ENCODE data around the gene ERC2.

Gene ERC2

GRCh38 chr3:56459719-56460118 lies 8.5 kb downstream of the ERC2 start:
- Histone ChIP-seq H3F3A (ENCODE audit: insufficient read depth) (no peaks in the 10 kb centered on the region), H3K4me3 (ENCODE audit: insufficient read depth, low read length, poor library complexity, severe bottlenecking) (no peak overlapping the region), H4K20me1 (ENCODE audit: low read depth, low read length) (no peaks in the 10 kb centered on the region), H3K36me3 (ENCODE audit: low read length) (no peaks in the 10 kb centered on the region), H3K27me3 (ENCODE audit: low read length) (no peaks in the 10 kb centered on the region), H2AFZ (ENCODE audit: low read depth, low read length, severe bottlenecking) (no peak overlapping the region), H3K79me2 (ENCODE audit: insufficient read depth, low read length) (no peaks in the 10 kb centered on the region), H3K9ac (ENCODE audit: low read length) (no peak overlapping the region), H3K9me3 (ENCODE audit: insufficient read depth, low read length) (no peaks in the 10 kb centered on the region), H3K4me2 (ENCODE audit: low read depth, low read length, poor library complexity, severe bottlenecking) (no peak overlapping the region), H3K9me2 (replicated peaks; ENCODE audit: insufficient read depth, low read length) (no peaks in the 10 kb centered on the region), H3K27ac (ENCODE audit: low read depth, low read length) (no peak overlapping the region)
- TF ChIP-seq CTCF (IDR thresholded peaks at IDR 0.05; ENCODE audit: insufficient read depth, low read length, poor library complexity, severe bottlenecking) (no peak), EZH2phosphoT487 (conservative IDR thresholded peaks at IDR 0.05; ENCODE audit: low read length) (no peak)

- Histone ChIP-seq H3K4me2 (ENCODE audit: low read depth, low read length, poor library complexity, severe bottlenecking) (no peak overlapping the region), H3F3A (ENCODE audit: insufficient read depth) (no peaks in the 10 kb centered on the region), H3K36me3 (ENCODE audit: low read length) (no peaks in the 10 kb centered on the region), H3K79me2 (ENCODE audit: insufficient read depth, low read length) (no peaks in the 10 kb centered on the region), H2AFZ (ENCODE audit: low read depth, low read length, severe bottlenecking) (no peak overlapping the region), H3K9me3 (ENCODE audit: insufficient read depth, low read length) (no peaks in the 10 kb centered on the region), H3K9ac (ENCODE audit: low read length) (no peak overlapping the region), H3K4me3 (ENCODE audit: insufficient read depth, low read length, poor library complexity, severe bottlenecking) (no peak overlapping the region), H3K27ac (ENCODE audit: low read depth, low read length) (no peak overlapping the region), H4K20me1 (ENCODE audit: low read depth, low read length) (no peaks in the 10 kb centered on the region), H3K9me2 (replicated peaks; ENCODE audit: insufficient read depth, low read length) (no peaks in the 10 kb centered on the region), H3K27me3 (ENCODE audit: low read length) (no peaks in the 10 kb centered on the region)
- no peak for TF ChIP-seq EZH2phosphoT487 (conservative IDR thresholded peaks at IDR 0.05; ENCODE audit: low read length)
- no peak for TF ChIP-seq CTCF (IDR thresholded peaks at IDR 0.05; ENCODE audit: insufficient read depth, low read length, poor library complexity, severe bottlenecking)
These were observed 9.2 kb downstream of the ERC2 start for GRCh38 chr3:56459104-56459496.

DNA sequence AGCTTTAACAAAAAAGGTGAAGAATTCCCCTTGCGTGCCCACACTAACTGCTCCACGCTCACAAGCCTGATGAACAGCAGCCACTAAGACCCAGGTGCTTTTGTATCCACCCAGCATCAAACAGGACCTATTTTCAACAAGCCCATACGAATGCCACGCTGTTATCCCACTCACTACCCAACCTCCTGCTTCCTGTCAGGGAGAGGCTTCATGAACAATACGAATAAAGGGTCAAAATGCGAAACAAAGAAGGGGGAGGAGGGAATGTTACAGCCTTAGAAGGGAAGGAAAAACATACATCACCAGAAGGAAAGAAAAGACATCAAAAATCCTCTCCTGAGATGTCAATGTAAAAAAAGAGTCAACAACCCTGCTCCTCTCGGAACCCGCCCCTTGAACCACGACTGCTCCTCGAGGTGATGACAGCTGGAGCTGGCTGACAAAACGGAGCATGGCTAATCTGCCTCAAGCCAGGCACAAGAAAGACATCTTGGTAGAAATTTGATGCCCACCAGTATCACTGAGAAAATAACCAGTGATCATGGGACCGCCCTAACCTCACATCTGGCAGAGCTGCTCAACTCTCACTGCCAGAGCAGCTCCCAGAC lies 9.7 kb downstream of the ERC2 start:
- H3K27me3 ChIP-seq (ENCODE audit: low read length): no peaks in the 10 kb centered on the region
- no peaks in the 10 kb centered on the region for H4K20me1 ChIP-seq (ENCODE audit: low read depth, low read length)
- no peak overlapping the region for H3K27ac ChIP-seq (ENCODE audit: low read depth, low read length)
- H3K9me2 ChIP-seq (replicated peaks; ENCODE audit: insufficient read depth, low read length): no peaks in the 10 kb centered on the region
- H3F3A ChIP-seq (ENCODE audit: insufficient read depth): no peaks in the 10 kb centered on the region
- H3K9me3 ChIP-seq (ENCODE audit: insufficient read depth, low read length): no peaks in the 10 kb centered on the region
- TF ChIP-seq EZH2phosphoT487 (conservative IDR thresholded peaks at IDR 0.05; ENCODE audit: low read length): no peak
- TF ChIP-seq CTCF (IDR thresholded peaks at IDR 0.05; ENCODE audit: insufficient read depth, low read length, poor library complexity, severe bottlenecking): no peak
- no peaks in the 10 kb centered on the region for H3K79me2 ChIP-seq (ENCODE audit: insufficient read depth, low read length)
- no peak overlapping the region for H3K4me2 ChIP-seq (ENCODE audit: low read depth, low read length, poor library complexity, severe bottlenecking)
- H3K9ac ChIP-seq (ENCODE audit: low read length): no peak overlapping the region
- H2AFZ ChIP-seq (ENCODE audit: low read depth, low read length, severe bottlenecking): no peak overlapping the region
- no peak overlapping the region for H3K4me3 ChIP-seq (ENCODE audit: insufficient read depth, low read length, poor library complexity, severe bottlenecking)
- no peaks in the 10 kb centered on the region for H3K36me3 ChIP-seq (ENCODE audit: low read length)

Data from SU-DHL-6 (cell line).